Glutamatergic neuron (in vitro differentiated cells): ENCODE data around the gene TSPAN9. TPM values are rescaled to one million over a fixed set of nuclear protein-coding genes. Genes with fewer than 3 reads are reported as not detected.

ENCODE experiments used
- DNase-seq: peaks from one replicate; pipeline ENCODE4 v3.0.0; 2022
- H3K27ac Mint-ChIP-seq: one replicate; pipeline ENCODE4 v1.8.0; 2020; ENCODE audit warnings: mild to moderate bottlenecking, mixed read lengths, inconsistent platforms; ENCODE audit not compliant: unreplicated experiment
- H3K27me3 Mint-ChIP-seq: one replicate; pipeline ENCODE4 v1.8.0; 2020; ENCODE audit warnings: mild to moderate bottlenecking, moderate library complexity, mixed read lengths, inconsistent platforms; ENCODE audit not compliant: unreplicated experiment
- H3K36me3 Mint-ChIP-seq: one replicate; pipeline ENCODE4 v1.8.0; 2020; ENCODE audit warnings: mild to moderate bottlenecking, mixed read lengths, inconsistent platforms; ENCODE audit not compliant: unreplicated experiment
- H3K4me1 Mint-ChIP-seq: one replicate; pipeline ENCODE4 v1.8.0; 2020; ENCODE audit warnings: mild to moderate bottlenecking, low read depth, mixed read lengths, inconsistent platforms; ENCODE audit not compliant: unreplicated experiment
- H3K4me3 Mint-ChIP-seq: one replicate; pipeline ENCODE4 v1.8.0; 2020; ENCODE audit warnings: mild to moderate bottlenecking, mixed read lengths, inconsistent platforms; ENCODE audit not compliant: unreplicated experiment
- H3K9me3 Mint-ChIP-seq: one replicate; pipeline ENCODE4 v1.8.0; 2020; ENCODE audit warnings: mild to moderate bottlenecking, moderate library complexity, mixed read lengths, inconsistent platforms; ENCODE audit not compliant: unreplicated experiment
- CTCF ChIP-seq: fragments of 200-600 bp; sonication (generic); IDR thresholded peaks from one replicate; pipeline ENCODE4 v1.5.0; 2021; ENCODE audit not compliant: partially characterized antibody, unreplicated experiment
- total RNA-seq: library from RNA; stranded (reverse); fragmentation: NEBNext Ultra II Directional; extraction: Animal tissue kit (Norgen Biotek cat#: 25700); gene quantifications from one replicate; pipeline ENCODE4 v1.2.1, GENCODE V29; 2021; ENCODE audit not compliant: unreplicated experiment

TSPAN9 gene
- total RNA-seq, 1 donor from 2014 or later = 142 TPM

GRCh38 chr12:3081091-3081490, 3.9 kb downstream of the TSPAN9 start:
- H3K36me3 Mint-ChIP-seq = no peaks in the 10 kb centered on the region
- H3K9me3 Mint-ChIP-seq = peaks cover 2% of the 10 kb centered on the region
- no peak overlapping the region for H3K4me3 Mint-ChIP-seq
- no peak overlapping the region for H3K27ac Mint-ChIP-seq
- no peaks in the 10 kb centered on the region for H3K27me3 Mint-ChIP-seq
- TF ChIP-seq CTCF = no peak
- no peak for DNase-seq
- H3K4me1 Mint-ChIP-seq = peaks cover 10% of the 10 kb centered on the region

GRCh38 chr12:3081886-3082285, 4.7 kb downstream of the TSPAN9 start:
- Mint-ChIP-seq H3K9me3 (peaks cover 2% of the 10 kb centered on the region), H3K27me3 (no peaks in the 10 kb centered on the region), H3K4me3 (no peak overlapping the region), H3K36me3 (no peaks in the 10 kb centered on the region), H3K4me1 (peaks cover 12% of the 10 kb centered on the region), H3K27ac (no peak overlapping the region)
- DNase-seq = no peak
- no peak for TF ChIP-seq CTCF

GRCh38 chr12:3083241-3083920, 6.2 kb downstream of the TSPAN9 start:
- Mint-ChIP-seq H3K9me3 (peaks cover 2% of the 10 kb centered on the region), H3K27ac (no peak overlapping the region), H3K4me1 (peaks cover 12% of the 10 kb centered on the region), H3K27me3 (peaks cover under 1% of the 10 kb centered on the region), H3K4me3 (no peak overlapping the region), H3K36me3 (no peaks in the 10 kb centered on the region)
- TF ChIP-seq CTCF = no peak
- peak; percentile 2 for DNase-seq

GRCh38 chr12:3083921-3084347, 6.8 kb downstream of the TSPAN9 start:
- peak; percentile 13 for DNase-seq
- peaks cover 4% of the 10 kb centered on the region for H3K27me3 Mint-ChIP-seq
- no peak for TF ChIP-seq CTCF
- peaks cover 2% of the 10 kb centered on the region for H3K9me3 Mint-ChIP-seq
- no peaks in the 10 kb centered on the region for H3K36me3 Mint-ChIP-seq
- H3K4me3 Mint-ChIP-seq = no peak overlapping the region
- H3K4me1 Mint-ChIP-seq = peaks cover 13% of the 10 kb centered on the region
- no peak overlapping the region for H3K27ac Mint-ChIP-seq

- Mint-ChIP-seq H3K9me3 (peaks cover 2% of the 10 kb centered on the region), H3K27me3 (peaks cover 4% of the 10 kb centered on the region), H3K27ac (no peak overlapping the region), H3K36me3 (no peaks in the 10 kb centered on the region), H3K4me3 (no peak overlapping the region), H3K4me1 (peaks cover 13% of the 10 kb centered on the region)
- peak; percentile 24 for DNase-seq
- TF ChIP-seq CTCF = no peak
Measured at GRCh38 chr12:3084742-3085141, 7.6 kb downstream of the TSPAN9 start.
